NB4 (cell line): ENCODE measurements around the gene GDPD5.

Experiments
- TF ChIP-seq, protein P1 (sequence below): IDR thresholded peaks from one replicate; pipeline ENCODE4 v1.5.1; 2012; ENCODE audit warnings: low read depth, low read length
- TF ChIP-seq, protein P2 (sequence below): IDR thresholded peaks from 2 replicates; pipeline ENCODE4 v1.6.1; 2011; ENCODE audit warnings: low read depth, low read length

DNA sequence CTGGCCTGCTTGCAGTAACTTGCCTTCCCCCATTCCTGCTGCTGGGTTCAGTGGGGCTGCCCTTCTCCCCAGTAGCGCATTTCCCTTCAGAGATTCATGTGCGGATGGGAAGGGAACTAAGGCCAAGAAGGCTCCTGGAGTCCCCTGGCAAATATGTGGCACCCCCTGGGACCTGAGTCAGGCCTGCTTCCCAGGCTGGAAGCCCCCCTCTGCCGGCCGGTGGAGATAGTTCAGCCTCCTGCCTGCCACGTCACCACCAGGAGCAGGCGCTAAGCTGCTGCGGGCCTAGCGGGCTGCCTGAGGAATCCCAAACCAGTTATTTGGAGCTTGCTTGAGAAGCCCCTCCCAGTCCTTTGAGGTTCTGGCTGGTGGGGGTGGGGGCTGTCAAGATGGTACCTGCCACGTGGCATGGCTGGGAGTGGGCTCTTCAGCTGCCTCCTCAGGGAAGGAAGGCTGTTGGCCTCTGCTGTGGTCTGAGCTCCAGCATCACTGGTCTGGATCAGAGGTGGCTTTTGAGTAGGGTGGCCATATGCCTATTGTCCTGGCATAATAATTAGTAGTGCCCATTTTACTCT is 38.3 kb upstream of the GDPD5 start:
- TF ChIP-seq, protein P1, sequence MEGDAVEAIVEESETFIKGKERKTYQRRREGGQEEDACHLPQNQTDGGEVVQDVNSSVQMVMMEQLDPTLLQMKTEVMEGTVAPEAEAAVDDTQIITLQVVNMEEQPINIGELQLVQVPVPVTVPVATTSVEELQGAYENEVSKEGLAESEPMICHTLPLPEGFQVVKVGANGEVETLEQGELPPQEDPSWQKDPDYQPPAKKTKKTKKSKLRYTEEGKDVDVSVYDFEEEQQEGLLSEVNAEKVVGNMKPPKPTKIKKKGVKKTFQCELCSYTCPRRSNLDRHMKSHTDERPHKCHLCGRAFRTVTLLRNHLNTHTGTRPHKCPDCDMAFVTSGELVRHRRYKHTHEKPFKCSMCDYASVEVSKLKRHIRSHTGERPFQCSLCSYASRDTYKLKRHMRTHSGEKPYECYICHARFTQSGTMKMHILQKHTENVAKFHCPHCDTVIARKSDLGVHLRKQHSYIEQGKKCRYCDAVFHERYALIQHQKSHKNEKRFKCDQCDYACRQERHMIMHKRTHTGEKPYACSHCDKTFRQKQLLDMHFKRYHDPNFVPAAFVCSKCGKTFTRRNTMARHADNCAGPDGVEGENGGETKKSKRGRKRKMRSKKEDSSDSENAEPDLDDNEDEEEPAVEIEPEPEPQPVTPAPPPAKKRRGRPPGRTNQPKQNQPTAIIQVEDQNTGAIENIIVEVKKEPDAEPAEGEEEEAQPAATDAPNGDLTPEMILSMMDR: no peak
- TF ChIP-seq, protein P2, sequence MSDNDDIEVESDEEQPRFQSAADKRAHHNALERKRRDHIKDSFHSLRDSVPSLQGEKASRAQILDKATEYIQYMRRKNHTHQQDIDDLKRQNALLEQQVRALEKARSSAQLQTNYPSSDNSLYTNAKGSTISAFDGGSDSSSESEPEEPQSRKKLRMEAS: no peak
